Left lung (tissue), 10 donors: ENCODE measurements around the gene SDK2. TPM values are rescaled to one million over a fixed set of nuclear protein-coding genes. Genes with fewer than 3 reads are reported as not detected.

Source experiments
- ATAC-seq: fragments of 200-7000 bp; cut with Tn5 transposase; one replicate; pipeline ENCODE4 v1.9.1; 2020; ENCODE audit warnings: moderate library complexity
- DNase-seq, 4 donors: peaks; one replicate each; pipeline ENCODE4 v3.0.0-alpha.2; 2013 to 2020
- H3K27ac ChIP-seq, 2 donors: fragments of 200-600 bp; sonication (generic) in 1 of 2; one replicate each; pipeline versions ENCODE4 v1.5.0 to v1.8.0; 2020 to 2021
- H3K27me3 ChIP-seq, 2 donors: fragments of 200-600 bp; sonication (generic) in 1 of 2; one replicate each; pipeline versions ENCODE4 v1.5.0 to v1.8.0; 2020 to 2021
- H3K36me3 ChIP-seq, 2 donors: fragments of 200-600 bp; sonication (generic) in 1 of 2; one replicate each; pipeline versions ENCODE4 v1.5.0 to v1.8.0; 2020 to 2021
- H3K4me1 ChIP-seq, 2 donors: fragments of 200-600 bp; one replicate each; pipeline ENCODE4 v1.8.0; 2021
- H3K4me3 ChIP-seq, 2 donors: fragments of 200-600 bp; sonication (generic) in 1 of 2; one replicate each; pipeline versions ENCODE4 v1.5.0 to v1.8.0; 2020 to 2021; ENCODE audit warnings: mild to moderate bottlenecking in 1 of 2
- H3K9me3 ChIP-seq, 2 donors: fragments of 200-600 bp; sonication (generic) in 1 of 2; one replicate each; pipeline versions ENCODE4 v1.5.0 to v1.8.0; 2020 to 2021
- CTCF ChIP-seq, 2 donors: fragments of 200-600 bp; sonication (generic) in 1 of 2; IDR thresholded peaks; one replicate each; pipeline versions ENCODE4 v1.5.0 to v1.8.0; 2021; ENCODE audit warnings: antibody characterized with exemption in 2 of 2
- intact Hi-C, 2 donors: fragments of 100-400 bp; cut with DNase I; formaldehyde crosslinking; loops; one replicate each; pipeline versions ENCODE4 v1.11.2 to v1.14.2; 2022
- polyA plus RNA-seq, 6 donors: library from polyadenylated mRNA; unstranded; fragments of 120-200 nt; gene quantifications; one replicate each; pipeline ENCODE4 v1.2.1, GENCODE V29; 2013; ENCODE audit not compliant: insufficient read length in 6 of 6
- total RNA-seq, 2 donors: library from RNA; stranded (reverse); fragmentation: NEBNext Ultra II Directional; extraction: Animal tissue kit (Norgen Biotek cat#: 25700); gene quantifications; one replicate each; pipeline ENCODE4 v1.2.1, GENCODE V29; 2021
- donor health status: DM: no; HTN: yes; CAD: no.
- donor health status: DM: no; HTN: no; CAD: no.

Gene SDK2
- total and polyA plus RNA-seq, 8 donors: 6.0 to 10.9 (median 7.5) TPM

DNA sequence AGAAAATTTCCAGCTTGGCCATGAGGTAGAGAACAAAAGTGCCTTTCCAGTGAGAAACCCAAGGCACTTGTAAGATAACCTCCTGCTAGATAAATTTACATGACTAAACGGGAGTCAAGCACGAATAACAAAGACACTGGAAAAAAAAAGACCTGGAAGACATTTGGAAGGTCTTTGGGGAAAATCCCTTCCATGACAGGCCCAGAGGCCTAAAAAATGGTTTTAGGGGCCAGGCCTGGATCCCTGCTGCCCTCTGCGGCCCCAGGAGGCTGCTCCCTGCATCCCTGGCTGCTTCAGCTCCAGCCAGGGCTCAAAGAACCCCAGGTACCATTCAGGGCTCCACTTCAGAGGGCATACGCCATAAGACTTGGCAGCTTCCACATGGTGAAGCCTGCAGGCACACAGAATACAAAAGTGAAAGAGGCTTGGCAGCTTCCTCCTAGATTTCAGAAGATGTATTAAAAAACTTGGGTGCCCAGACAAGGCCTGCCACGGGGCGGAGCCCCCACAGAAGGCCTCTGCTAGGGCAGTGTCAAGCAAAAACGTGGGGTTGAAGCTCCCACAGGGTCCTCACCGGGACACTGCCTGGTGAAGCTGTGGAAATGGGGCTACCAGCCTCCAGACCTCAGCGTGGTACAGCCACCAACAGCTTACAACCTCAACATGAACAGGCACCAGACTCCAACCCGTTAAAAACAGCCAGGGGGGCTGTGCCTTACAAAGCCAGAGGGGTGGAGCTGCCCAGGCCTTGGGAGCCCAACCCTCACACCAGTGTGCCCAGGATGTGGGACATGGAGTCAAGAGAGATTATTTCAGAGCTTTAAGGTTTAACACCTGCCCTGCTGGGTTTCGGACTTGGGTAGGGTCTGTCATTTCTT lies 77.1 kb downstream of the SDK2 start:
- H3K27me3 ChIP-seq: peaks cover 0 to 7% of the 10 kb centered on the region in 2 donors
- intact Hi-C loops: no loop called here
- no peaks in the 10 kb centered on the region for H3K36me3 ChIP-seq
- no peak overlapping the region for H3K27ac ChIP-seq
- ATAC-seq: peak; percentile 58
- peak in 2 of 4 donors; percentile 24 to 54 for DNase-seq
- H3K4me3 ChIP-seq: no peak overlapping the region
- H3K9me3 ChIP-seq: no peaks in the 10 kb centered on the region
- peaks cover 0 to 6% of the 10 kb centered on the region in 2 donors for H3K4me1 ChIP-seq
- TF ChIP-seq CTCF (IDR thresholded peaks at IDR 0.05): no peak

DNA sequence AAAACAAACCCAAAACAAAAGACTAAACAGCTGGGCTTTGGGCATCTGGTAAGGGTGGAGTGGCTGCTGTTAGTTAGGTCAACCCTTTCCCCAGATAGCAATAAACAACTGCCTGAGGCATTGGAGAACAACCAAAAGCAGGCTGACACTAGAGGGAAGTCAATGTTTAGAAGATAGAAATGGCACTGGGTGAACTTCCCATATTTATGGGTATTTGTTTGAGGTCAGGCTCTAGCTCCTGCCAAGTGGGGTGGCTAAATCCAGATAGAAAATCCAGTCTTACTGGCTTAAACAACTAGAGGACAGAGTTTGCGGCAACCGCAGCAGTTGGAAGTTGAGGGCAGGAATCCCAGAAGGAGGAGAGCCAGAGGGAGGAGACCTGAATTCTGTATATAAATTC lies 79.4 kb downstream of the SDK2 start:
- no peak overlapping the region for H3K4me3 ChIP-seq
- peaks cover 0 to 5% of the 10 kb centered on the region in 2 donors for H3K27me3 ChIP-seq
- intact Hi-C loops: no loop called here
- H3K27ac ChIP-seq: no peak overlapping the region
- peak; percentile 26 for ATAC-seq
- H3K36me3 ChIP-seq: no peaks in the 10 kb centered on the region
- peak in 2 of 4 donors; percentile 5 to 30 for DNase-seq
- TF ChIP-seq CTCF (IDR thresholded peaks at IDR 0.05): no peak
- no peaks in the 10 kb centered on the region for H3K9me3 ChIP-seq
- no peaks in the 10 kb centered on the region for H3K4me1 ChIP-seq

DNA sequence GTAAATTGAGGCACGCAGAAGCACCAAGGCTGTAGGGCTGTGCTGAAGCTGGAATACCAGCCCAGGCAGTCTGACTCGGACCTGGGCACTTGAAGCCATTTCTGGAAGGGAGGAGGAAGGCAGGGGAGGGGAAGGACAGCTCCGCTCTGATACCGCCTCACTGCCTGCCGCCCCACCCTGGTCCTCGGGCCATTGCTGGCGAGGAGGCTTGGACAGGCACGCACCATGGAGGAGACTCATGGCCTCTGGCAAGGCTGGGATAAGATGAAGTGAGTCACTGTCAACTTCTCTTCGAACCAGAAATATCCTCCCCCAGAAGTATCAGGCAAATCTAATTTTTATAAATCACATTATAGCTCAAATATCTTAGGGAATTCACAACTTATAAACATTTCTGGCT lies 81.3 kb downstream of the SDK2 start:
- H3K4me1 ChIP-seq: no peaks in the 10 kb centered on the region
- ATAC-seq (no peak), DNase-seq (peak in 1 of 4 donors; percentile 58)
- intact Hi-C loops: no loop called here
- TF ChIP-seq CTCF (IDR thresholded peaks at IDR 0.05): no peak
- no peaks in the 10 kb centered on the region for H3K9me3 ChIP-seq
- H3K4me3 ChIP-seq: no peak overlapping the region
- H3K27me3 ChIP-seq: peaks cover 0 to 5% of the 10 kb centered on the region in 2 donors
- no peak overlapping the region for H3K27ac ChIP-seq
- H3K36me3 ChIP-seq: no peaks in the 10 kb centered on the region

DNA sequence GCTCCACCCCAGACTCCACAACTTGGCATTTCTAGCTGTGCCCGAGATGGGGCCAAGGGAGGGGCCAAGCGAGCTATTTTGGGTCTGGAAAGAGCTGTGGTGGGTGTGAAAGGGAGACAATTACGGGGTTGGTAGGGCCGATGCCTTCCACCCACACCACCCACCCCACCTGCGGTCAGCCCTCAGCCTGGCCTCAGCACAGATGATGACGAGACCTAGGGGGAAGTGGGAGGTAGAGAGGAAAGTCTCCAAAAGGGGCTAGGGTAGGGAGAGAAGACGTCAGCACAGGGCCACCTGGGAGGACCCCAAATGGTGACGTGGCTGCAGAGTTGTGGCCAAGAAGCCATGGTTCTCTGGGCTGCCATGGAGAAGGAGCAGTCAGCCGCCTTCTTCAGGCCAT lies 83.1 kb downstream of the SDK2 start:
- TF ChIP-seq CTCF (IDR thresholded peaks at IDR 0.05): no peak
- Histone ChIP-seq H3K4me3 (no peak overlapping the region), H3K4me1 (no peaks in the 10 kb centered on the region), H3K27ac (no peak overlapping the region), H3K27me3 (peaks cover 0 to 5% of the 10 kb centered on the region in 2 donors), H3K36me3 (no peaks in the 10 kb centered on the region), H3K9me3 (no peaks in the 10 kb centered on the region)
- DNase-seq (peak in 1 of 4 donors; percentile 54), ATAC-seq (no peak)
- intact Hi-C loops: no loop called here

- intact Hi-C loops: no loop called here
- Histone ChIP-seq H3K4me1 (no peaks in the 10 kb centered on the region), H3K36me3 (no peaks in the 10 kb centered on the region), H3K27ac (no peak overlapping the region), H3K27me3 (peaks cover 0 to 8% of the 10 kb centered on the region in 2 donors), H3K9me3 (no peaks in the 10 kb centered on the region), H3K4me3 (no peak overlapping the region)
- TF ChIP-seq CTCF (IDR thresholded peaks at IDR 0.05): no peak
- no peak for ATAC-seq
- DNase-seq: peak in 1 of 4 donors; percentile 54
Observed at GRCh38 chr17:73560661-73561060, 83.6 kb downstream of the SDK2 start.
